ENCODE results near the gene GAS1.
A peak's percentile ranks its signal among the peaks of the same experiment; 100 is the strongest.

GAS1 gene

GRCh38 chr9:86962692-86963091 lies 15.4 kb upstream of the GAS1 start:
- no peak for DNase-seq (ENCODE audit: low read depth)

- DNase-seq (ENCODE audit: low read depth), result no peak
These were observed 13.6 kb upstream of the GAS1 start for GRCh38 chr9:86960938-86961337.

DNA sequence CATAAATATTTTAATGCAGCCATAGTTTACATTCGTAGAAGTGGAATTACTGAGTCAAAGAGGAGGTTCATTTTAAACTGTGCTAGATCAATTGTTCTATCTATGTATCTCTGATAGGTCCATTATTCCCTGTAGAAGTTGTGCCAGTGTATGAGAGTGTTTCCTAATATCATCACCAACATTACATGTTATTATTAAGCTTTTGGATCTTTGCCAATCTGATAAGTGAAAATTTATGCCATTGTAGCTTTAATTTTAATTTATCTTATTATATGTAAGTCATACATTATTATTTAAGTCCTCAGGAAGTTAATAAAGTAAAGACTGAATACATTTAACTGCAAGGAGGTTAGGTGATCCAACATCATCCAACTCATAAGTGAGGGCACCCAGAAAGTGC lies 10.9 kb upstream of the GAS1 start:
- DNase-seq (ENCODE audit: low read depth), result no peak

GRCh38 chr9:86955561-86955960 lies 8.3 kb upstream of the GAS1 start:
- no peak for DNase-seq (ENCODE audit: low read depth)

DNA sequence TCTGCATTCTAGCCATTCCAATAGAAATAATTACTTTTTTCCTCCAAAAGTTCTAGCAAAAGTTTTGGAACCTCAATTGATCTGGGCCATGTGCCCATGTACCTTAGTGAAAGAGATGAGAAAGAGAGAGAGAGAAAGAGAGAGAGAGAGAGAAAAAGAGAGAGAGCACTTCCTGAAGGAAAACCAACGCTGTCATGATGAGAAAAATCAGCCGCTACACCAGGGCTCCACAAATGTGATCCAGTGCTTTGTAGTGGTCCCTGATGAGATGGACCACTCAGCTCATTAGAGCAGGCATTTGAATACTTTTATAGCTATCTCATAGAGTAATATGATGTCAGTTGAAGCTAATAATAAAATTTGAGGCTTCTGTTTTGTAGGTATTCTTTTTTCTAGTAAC lies 7.7 kb upstream of the GAS1 start:
- DNase-seq (ENCODE audit: low read depth), result no peak

DNA sequence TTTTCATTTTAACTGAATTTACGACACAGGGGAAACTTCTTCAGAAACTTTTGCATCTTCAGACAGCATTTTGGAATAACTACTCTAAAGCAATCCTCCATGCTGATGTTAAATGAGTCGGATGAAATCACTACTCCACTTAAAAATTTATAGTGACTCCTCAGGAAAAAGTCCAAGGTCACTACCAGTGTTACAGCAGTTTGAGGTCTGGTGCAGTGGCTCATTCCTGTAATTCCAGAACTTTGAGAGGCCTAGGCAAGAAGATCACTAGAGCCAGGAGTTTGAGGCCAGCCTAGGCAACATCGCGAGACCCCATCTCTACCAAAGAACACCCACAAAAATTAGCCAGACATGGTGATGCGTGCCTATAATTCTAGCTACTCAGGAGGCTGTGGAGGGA lies 5.9 kb upstream of the GAS1 start:
- DNase-seq (ENCODE audit: low read depth), result no peak

DNA sequence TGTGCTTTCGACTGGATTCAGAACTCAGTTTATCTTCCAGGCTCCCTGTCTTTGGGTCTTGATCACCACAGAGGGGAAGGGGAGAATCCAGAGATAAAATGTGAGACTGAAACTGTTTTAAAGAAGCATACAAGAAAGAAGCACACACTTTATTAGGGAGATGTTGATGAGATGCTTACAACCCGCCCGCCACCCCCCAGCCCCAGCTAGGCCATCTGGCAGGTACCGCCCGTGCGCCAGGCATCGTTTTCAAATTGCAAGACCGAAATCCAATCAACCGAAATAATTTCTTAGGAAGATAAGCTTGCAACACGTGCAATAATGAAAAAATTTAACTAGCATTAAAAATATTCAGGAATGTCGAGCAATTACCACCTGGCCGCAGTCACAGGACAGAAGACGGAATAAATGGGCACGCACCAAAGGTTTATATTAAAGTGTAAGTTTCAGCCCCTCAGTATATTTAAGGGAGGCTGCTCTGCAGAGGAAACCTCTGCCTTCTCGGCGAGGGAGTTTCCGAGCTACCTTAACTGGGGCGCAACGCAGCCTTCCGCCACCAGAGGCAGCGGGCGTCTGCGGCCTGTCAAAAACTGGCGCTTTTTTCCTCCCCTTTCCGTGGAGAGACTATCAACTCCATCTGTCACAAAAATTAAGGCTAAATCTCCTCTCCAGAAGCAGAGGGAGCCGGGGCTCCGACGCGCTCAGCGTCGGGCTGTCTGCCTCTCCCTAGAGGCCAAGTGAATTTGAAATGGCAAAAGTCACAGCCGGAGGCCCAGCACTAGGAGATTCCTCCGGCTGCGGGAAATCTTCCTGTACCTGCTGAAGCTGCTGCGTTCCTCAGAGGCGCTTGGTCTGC lies 996 bp upstream of the GAS1 start:
- DNase-seq (ENCODE audit: low read depth), result peak; percentile 43

DNA sequence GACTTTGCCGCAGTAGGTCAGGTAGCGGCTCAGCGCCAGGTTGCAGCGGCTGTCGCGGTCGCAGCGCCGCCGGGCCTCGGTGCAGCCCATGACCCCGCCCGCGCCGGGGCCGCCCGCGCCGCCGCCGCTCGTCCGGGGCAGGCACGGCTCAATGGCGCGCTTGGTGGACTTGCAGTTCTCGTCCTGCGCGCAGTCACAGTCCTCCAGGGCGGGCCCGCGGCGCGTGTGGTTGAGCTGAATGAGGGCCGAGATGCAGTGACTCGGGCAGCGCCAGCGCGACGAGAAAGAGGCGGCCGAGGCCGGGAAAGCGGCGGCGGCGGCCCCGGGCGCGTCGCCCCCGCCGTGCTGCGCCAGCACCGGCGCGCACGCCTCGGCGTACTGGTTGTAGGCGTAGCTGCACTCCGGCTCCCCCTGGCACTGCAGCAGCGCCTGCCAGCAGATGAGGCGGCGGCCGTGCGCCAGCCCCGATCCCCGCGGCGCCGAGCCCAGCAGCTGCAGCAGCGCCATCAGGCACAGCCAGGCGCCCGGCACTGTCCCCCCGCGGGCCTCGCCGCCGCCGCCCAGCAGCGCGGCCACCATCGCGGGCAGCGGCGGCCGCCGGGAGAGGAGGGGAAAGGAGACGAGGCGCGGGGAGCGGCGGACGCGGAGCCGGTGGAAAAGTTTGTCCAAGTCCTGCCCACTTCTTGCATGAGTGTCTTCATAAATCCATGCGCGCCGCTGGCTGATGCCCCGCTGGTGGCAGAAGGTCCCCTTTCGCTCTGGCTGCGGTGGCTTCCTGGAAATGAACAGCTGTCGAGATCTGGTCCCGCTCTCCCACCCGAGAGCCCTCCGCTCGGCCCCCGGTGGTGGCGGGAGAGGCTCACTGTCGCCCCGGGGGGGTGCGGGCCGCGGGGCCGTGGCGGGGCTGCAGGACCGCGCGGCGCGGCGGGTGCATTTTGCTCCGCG lies 833 bp downstream of the GAS1 start:
- peak; percentile 48 for DNase-seq (ENCODE audit: low read depth)

- no peak for DNase-seq (ENCODE audit: low read depth)
These were observed 1.5 kb downstream of the GAS1 start for GRCh38 chr9:86945728-86946200.

DNA sequence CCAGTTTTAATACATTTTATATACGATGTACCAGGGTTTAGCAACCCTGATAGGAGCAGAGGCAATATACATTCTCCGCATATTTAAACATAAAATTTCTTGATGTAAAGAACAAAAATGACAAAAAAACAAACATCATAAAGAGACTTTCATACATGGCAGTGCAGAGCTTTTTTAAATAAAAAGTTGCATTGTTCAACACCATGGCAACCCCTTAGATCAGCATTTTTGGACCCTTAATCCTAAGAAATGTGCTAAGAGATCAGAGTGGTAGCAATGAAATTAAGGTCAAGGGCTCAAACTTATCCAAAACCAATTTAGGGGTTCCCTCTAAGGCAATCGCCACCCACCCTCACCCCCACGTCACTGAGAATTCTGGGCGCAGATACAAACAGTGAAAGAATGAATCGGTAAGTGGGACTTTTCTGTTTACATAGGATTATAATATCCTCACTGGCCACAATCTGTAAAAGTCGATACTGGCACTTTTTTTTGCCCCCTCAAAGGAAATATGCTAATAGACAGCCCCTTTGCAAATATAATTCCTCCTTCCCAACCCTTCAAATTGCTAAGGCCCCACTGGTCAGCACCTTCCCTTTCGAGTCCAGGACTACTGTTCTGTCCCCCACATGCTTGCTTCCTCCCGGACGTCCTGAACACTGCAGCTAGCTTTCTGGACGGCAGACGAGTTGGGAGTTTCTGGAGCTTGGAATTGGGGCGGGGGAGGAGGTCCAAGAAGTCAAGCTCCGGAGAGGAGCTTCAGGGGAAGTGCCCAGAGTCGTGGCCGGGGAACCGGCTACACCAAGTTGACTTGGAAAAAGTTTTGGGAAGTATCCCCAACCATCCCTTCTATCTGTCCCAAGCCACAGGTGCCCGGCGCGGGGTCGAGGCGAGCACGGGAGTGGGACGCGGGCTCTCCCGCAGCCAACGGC lies 2.2 kb downstream of the GAS1 start:
- no peak for DNase-seq (ENCODE audit: low read depth)

GRCh38 chr9:86943201-86944113 lies 3.8 kb downstream of the GAS1 start:
- no peak for DNase-seq (ENCODE audit: low read depth)

DNA sequence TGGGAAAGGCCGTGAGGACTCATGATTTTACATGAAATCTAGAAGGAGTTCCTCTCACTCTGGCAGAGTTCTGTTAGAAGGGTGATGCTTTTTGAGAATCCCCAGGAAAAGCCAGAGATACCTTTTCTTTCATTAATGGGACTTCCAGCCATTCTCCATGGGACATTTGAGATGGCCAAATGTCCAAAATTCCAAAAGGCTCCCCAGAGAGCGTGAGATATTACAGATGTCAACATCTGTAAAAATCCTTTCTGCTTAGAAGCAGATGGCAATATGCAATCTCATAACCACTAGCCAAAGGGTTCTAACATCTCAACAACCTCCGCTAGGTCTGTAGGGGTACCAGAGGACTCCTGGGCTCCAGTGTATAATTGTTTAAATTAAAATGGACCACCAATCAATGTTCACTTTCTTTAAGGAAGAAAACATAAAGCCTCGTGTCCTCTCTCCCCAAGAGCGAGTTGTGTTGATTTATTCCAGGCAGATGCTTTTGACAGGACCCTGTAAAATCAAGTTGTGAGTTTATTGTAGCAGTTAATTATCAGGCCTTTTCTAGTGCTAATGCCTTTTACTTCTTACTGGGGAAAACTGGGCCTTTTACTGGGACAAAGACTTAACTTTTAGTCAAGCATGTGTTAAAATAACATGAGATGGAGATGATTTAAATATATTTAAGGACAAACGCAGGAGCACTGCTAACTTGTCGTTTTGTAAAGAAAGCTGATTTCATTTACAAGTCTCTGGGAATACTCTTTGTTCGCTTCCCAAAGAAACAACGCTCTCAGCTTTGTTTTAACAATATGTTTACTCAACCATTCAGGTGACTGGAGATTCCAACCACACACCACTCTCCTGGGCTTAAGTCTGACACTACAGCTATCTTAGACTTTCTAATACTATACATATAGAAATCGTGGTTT lies 4.8 kb downstream of the GAS1 start:
- DNase-seq (ENCODE audit: low read depth), result no peak

DNA sequence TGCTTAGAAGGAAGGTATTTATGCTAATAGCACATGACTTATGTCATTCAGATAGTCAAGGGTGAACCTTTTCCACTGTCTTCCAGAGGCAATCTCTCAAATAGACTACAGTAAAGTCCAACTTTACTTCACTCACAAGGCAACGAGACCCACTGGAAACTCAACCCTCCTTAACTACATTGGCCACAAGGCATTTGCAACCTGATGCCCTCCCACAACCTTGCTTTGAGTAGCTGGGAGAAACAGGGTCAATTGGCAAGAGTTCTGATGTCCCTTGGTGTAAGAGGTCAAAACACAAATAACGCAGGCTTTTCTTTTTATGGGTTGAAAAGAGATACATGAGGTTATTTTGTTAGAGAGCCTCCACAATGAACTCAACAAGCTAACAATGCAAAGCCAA lies 6.1 kb downstream of the GAS1 start:
- DNase-seq (ENCODE audit: low read depth), result no peak

DNA sequence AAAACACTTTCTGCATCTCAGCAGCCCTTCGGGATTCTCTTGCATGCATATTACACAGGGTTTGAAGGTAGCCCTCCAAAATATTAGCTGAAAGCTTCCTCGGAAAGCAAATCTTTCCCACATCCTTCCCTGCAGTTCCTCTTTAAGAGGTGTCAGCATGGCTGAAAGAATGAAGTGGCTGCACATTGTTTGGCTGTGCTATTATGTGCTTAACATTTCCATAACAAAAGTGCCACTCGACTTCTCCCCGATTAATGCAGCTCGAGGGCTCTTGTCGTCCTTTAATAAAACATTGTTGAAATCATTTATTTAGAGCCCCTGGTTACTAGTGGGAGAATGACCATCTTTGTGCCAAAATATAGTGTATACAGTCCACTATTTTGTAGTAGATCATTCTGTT lies 6.5 kb downstream of the GAS1 start:
- no peak for DNase-seq (ENCODE audit: low read depth)

DNA sequence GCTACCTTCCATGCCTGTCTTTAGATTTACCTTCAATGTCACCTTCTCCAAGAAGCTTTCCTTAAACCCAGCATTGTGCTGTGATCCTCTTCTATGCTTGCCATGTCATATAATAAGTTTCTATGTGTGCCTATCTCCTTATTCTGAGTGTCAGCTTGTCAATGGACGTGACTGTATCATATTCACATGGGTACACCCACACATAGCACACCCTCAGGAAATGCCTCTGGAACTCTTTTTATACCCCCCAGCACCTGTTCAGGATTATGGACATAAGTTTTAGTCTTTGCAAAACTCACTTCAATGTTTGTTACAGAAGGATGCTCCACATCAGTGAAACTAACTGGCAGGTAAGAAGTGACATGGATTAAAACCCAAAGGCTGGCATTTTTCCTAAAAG lies 7.4 kb downstream of the GAS1 start:
- no peak for DNase-seq (ENCODE audit: low read depth)

DNA sequence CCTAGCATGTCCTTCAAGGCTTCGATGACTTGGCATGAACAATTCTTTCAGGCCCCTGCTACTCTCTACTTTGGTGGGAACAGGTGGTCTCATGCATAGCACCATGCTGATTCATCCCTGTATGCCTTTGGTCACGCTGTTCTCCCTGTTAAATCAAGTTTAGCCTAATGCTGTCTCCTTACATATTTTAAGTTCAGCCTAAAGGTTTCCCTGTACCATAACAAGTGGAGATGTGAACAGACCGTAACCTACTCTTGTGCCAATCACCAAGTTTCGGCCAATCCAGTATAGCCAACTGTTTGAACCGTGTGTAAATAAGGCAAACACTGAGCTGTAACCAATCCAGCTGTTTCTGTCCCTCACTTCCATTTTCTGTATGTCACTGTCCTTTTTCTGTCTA lies 8.0 kb downstream of the GAS1 start:
- no peak for DNase-seq (ENCODE audit: low read depth)

DNA sequence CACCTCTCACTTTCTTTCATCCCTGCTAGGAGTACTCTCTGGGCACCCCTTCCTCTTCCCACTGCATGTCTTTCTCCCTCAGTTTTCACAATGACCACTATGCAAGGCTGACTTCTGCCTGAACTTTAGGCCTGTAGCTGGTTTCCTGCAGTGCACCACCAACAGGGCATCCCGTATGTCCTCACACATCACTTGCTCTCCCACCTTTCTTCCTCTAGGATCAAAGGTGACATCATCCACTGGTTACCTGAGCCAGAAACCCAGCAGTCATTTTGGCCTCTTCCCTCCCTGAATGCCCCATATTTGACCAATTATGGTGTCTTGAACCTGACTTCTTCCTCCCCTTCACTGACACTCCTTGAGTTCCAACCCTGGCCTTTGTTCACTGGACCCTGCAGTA lies 8.5 kb downstream of the GAS1 start:
- no peak for DNase-seq (ENCODE audit: low read depth)

- no peak for DNase-seq (ENCODE audit: low read depth)
These were observed 21.2 kb downstream of the GAS1 start for GRCh38 chr9:86926145-86926544.

DNA sequence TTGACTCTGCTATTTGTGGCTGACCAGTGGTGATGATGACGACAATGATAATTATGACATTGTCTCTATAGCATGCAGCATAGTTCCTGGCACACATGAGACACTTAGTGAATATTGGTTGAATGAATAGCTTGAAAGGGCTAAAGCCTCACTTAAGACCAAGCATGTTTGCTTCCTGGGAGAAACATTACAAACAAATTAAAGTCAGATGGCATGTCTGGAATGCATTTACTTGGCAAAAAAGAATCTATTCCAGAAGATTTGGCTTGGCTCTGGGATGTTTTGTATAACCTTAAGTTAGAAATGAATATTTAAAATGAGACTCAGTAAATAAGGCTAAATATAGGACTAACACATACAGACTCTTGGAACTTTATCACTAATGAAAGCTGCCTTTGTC lies 21.6 kb downstream of the GAS1 start:
- DNase-seq (ENCODE audit: low read depth), result no peak

- no peak for DNase-seq (ENCODE audit: low read depth)
These were observed 23.1 kb downstream of the GAS1 start for GRCh38 chr9:86924206-86924605.

Data from activated T-helper 1 cell treated with Interleukin-2 at 50 U/mL for 16 hours (primary cell).